CD4-positive, alpha-beta T cell treated with Interleukin-15 for 1 hour (primary cell): ENCODE measurements around the gene GNG14.
"Not testable (repeated sequence)": the region's sequence is repeated elsewhere in the genome, so short reads cannot be mapped to it uniquely, and the experiment has no call there.

ENCODE experiments used
- DNase-seq: peaks from one replicate; pipeline ENCODE4 v3.0.0-alpha.2; 2020

Gene GNG14

GRCh38 chr19:12725612-12726011, 37.8 kb downstream of the GNG14 start:
- not testable (repeated sequence) for DNase-seq

GRCh38 chr19:12726988-12727316, 39.2 kb downstream of the GNG14 start:
- DNase-seq = no peak

- DNase-seq = no peak
Observed at GRCh38 chr19:12727745-12728433, 40.1 kb downstream of the GNG14 start.

GRCh38 chr19:12730064-12730463, 42.3 kb downstream of the GNG14 start:
- no peak for DNase-seq

GRCh38 chr19:12731337-12731736, 43.5 kb downstream of the GNG14 start:
- no peak for DNase-seq

- DNase-seq = peak; percentile 45
Observed at GRCh38 chr19:12733369-12734214, 45.8 kb downstream of the GNG14 start.

GRCh38 chr19:12736995-12737834, 49.4 kb downstream of the GNG14 start, which contains the start of gene GET3:
TSS of gene GET3 (plus strand) at chr19:12737497. CDS start at chr19:12737506, 9 bp downstream.
- peak; percentile 86 for DNase-seq

GRCh38 chr19:12737835-12738351, 50.1 kb downstream of the GNG14 start:
- no peak for DNase-seq
